GM23248 (cell line): Measurements from ENCODE around the gene PLEKHA6. TPM values are rescaled to one million over a fixed set of nuclear protein-coding genes. Genes with fewer than 3 reads are reported as not detected.

Experiments
- DNase-seq: peaks from one replicate; pipeline ENCODE4 v3.0.0-alpha.2; 2015
- H2AFZ ChIP-seq: fragments of 200-600 bp; sonication (generic); 2 replicates; pipeline ENCODE4 v1.6.1; 2016; ENCODE audit warnings: antibody characterized with exemption
- H3F3A ChIP-seq: fragments of 200-600 bp; sonication (generic); 2 replicates; pipeline ENCODE4 v1.6.1; 2016; ENCODE audit warnings: mild to moderate bottlenecking, antibody characterized with exemption, mixed run types; ENCODE audit not compliant: insufficient read depth
- H3K27ac ChIP-seq: fragments of 200-600 bp; sonication (generic); 2 replicates; pipeline ENCODE4 v1.5.1; 2016; ENCODE audit warnings: mild to moderate bottlenecking
- H3K27me3 ChIP-seq: fragments of 200-600 bp; sonication (generic); replicated peaks from 2 replicates; pipeline ENCODE4 v1.6.1; 2016; ENCODE audit warnings: mild to moderate bottlenecking; ENCODE audit not compliant: insufficient read depth
- H3K36me3 ChIP-seq: fragments of 200-600 bp; sonication (generic); 2 replicates; pipeline ENCODE4 v1.6.1; 2016; ENCODE audit warnings: low read depth, mild to moderate bottlenecking
- H3K4me1 ChIP-seq: fragments of 200-600 bp; sonication (generic); 2 replicates; pipeline ENCODE4 v1.6.1; 2016; ENCODE audit warnings: mild to moderate bottlenecking; ENCODE audit not compliant: insufficient read depth
- H3K4me2 ChIP-seq: fragments of 200-600 bp; sonication (generic); one replicate; pipeline ENCODE4 v1.6.1; 2016; ENCODE audit warnings: mild to moderate bottlenecking; ENCODE audit not compliant: unreplicated experiment
- H3K4me3 ChIP-seq: fragments of 200-600 bp; sonication (generic); 2 replicates; pipeline ENCODE4 v1.5.1; 2016; ENCODE audit warnings: mild to moderate bottlenecking
- H3K79me2 ChIP-seq: fragments of 200-600 bp; sonication (generic); 2 replicates; pipeline ENCODE4 v1.6.1; 2016; ENCODE audit warnings: mild to moderate bottlenecking; ENCODE audit not compliant: insufficient read depth
- H3K9ac ChIP-seq: fragments of 200-600 bp; sonication (generic); 2 replicates; pipeline ENCODE4 v1.6.1; 2016; ENCODE audit warnings: mild to moderate bottlenecking
- H3K9me2 ChIP-seq: fragments of 200-600 bp; sonication (generic); 2 replicates; pipeline ENCODE4 v1.6.1; 2016; ENCODE audit warnings: mixed run types, mild to moderate bottlenecking, moderate library complexity; ENCODE audit not compliant: insufficient read depth
- H3K9me3 ChIP-seq: fragments of 200-600 bp; sonication (generic); one replicate; pipeline ENCODE4 v1.6.1; 2017; ENCODE audit warnings: low read depth
- H4K20me1 ChIP-seq: fragments of 200-600 bp; sonication (generic); 2 replicates; pipeline ENCODE4 v1.6.0; 2016; ENCODE audit not compliant: insufficient read depth
- EZH2 ChIP-seq: fragments of 200-600 bp; sonication (generic); IDR thresholded peaks from 2 replicates; pipeline ENCODE4 v1.6.1; 2018; ENCODE audit warnings: antibody characterized with exemption, mild to moderate bottlenecking; ENCODE audit not compliant: insufficient read depth, poor library complexity, severe bottlenecking
- EZH2phosphoT487 ChIP-seq: fragments of 200-600 bp; sonication (generic); IDR thresholded peaks from 2 replicates; pipeline ENCODE4 v1.6.1; 2018; ENCODE audit warnings: antibody characterized with exemption, moderate library complexity, mild to moderate bottlenecking, low read depth; ENCODE audit not compliant: insufficient read depth
- WGBS, 2 experiments: methylation state at CpG; one replicate each; pipeline ENCODE4 v1.1.6; 2015 to 2017; ENCODE audit warnings: low lambda C conversion rate in 2 of 2, low coverage in 1 of 2; ENCODE audit errors: missing lambda C conversion rate in 2 of 2; 5-methylcytosine and 5-hydroxymethylcytosine counted together
- in situ Hi-C: fragments of 300-500 bp; cut with MboI; formaldehyde crosslinking; loops from 2 replicates; pipeline ENCODE4 v1.15.0; 2020
- polyA plus RNA-seq: library from polyadenylated mRNA; unstranded; fragments of >200 nt; fragmentation: Nextera tagmentation; extraction: Ambion mirVana; gene quantifications from 2 replicates; pipeline ENCODE4 v1.2.1, GENCODE V29; 2016
- total RNA-seq: library from RNA; depleted of rRNA; stranded (reverse); fragments of >200 nt; shearing (Covaris generic); gene quantifications from 2 replicates; pipeline ENCODE4 v1.2.3, GENCODE V29; 2014

The PLEKHA6 gene
- total and polyA plus RNA-seq, 2 experiments from 2014 or later, result 4.5 to 7.3 TPM

GRCh38 chr1:204190212-204191211 lies 169.2 kb downstream of the PLEKHA6 start:
- Histone ChIP-seq H4K20me1 (no peaks in the 10 kb centered on the region), H2AFZ (peak overlapping the region; percentile 48; the same call in 1 of the 2 replicates), H3K4me2 (peak overlapping the region; percentile 2), H3K4me1 (peaks cover 4% of the 10 kb centered on the region; the same call in 1 of the 2 replicates), H3K9me3 (no peaks in the 10 kb centered on the region), H3K27me3 (peaks cover 17% of the 10 kb centered on the region; the same call in 1 of the 2 replicates), H3K79me2 (no peaks in the 10 kb centered on the region), H3K36me3 (no peaks in the 10 kb centered on the region), H3K27ac (no peak overlapping the region), H3K9ac (no peak overlapping the region), H3F3A (0 out of 2 replicates have a peak, but pooled peaks cover 3% of the 10 kb centered on the region), H3K9me2 (no peaks in the 10 kb centered on the region), H3K4me3 (no peak overlapping the region)
- peak; percentile 74 for DNase-seq
- in situ Hi-C loops, result no loop called here
- TF ChIP-seq EZH2, result no peak
- no peak for TF ChIP-seq EZH2phosphoT487
- WGBS, 2 experiments, result 24 to 29% methylated on average over 29 to 44 of the region's 44 CpGs

- in situ Hi-C loops, result no loop called here
Measured at GRCh38 chr1:204188959-204189639, 170.6 kb downstream of the PLEKHA6 start.

GRCh38 chr1:204186597-204186996 lies 173.1 kb downstream of the PLEKHA6 start:
- in situ Hi-C loops, result no loop called here
- no peak overlapping the region for H3K4me3 ChIP-seq
- no peak overlapping the region for H3K27ac ChIP-seq
- TF ChIP-seq EZH2phosphoT487, result no peak
- TF ChIP-seq EZH2, result no peak
- H3K4me2 ChIP-seq, result no peak overlapping the region
- H2AFZ ChIP-seq, result no peak overlapping the region
- DNase-seq, result no peak
- no peaks in the 10 kb centered on the region for H3K9me2 ChIP-seq
- no peaks in the 10 kb centered on the region for H3K79me2 ChIP-seq
- H3F3A ChIP-seq, result no peaks in the 10 kb centered on the region
- no peaks in the 10 kb centered on the region for H3K9me3 ChIP-seq
- WGBS, 2 experiments, result 93% methylated on average over 10 of the region's 10 CpGs
- peaks cover 11% of the 10 kb centered on the region; the same call in 1 of the 2 replicates for H3K27me3 ChIP-seq
- H3K9ac ChIP-seq, result no peak overlapping the region
- no peaks in the 10 kb centered on the region for H4K20me1 ChIP-seq
- no peaks in the 10 kb centered on the region for H3K36me3 ChIP-seq
- peaks cover 4% of the 10 kb centered on the region; the same call in 1 of the 2 replicates for H3K4me1 ChIP-seq

More at GRCh38 chr1:204188959-204189639, 170.6 kb downstream of the PLEKHA6 start:
- Histone ChIP-seq H3K79me2 (no peaks in the 10 kb centered on the region), H3K4me1 (peaks cover 4% of the 10 kb centered on the region; the same call in 1 of the 2 replicates), H3K36me3 (no peaks in the 10 kb centered on the region), H3K9me3 (no peaks in the 10 kb centered on the region), H3K9me2 (no peaks in the 10 kb centered on the region), H3K9ac (no peak overlapping the region), H3K4me2 (no peak overlapping the region), H3K27ac (no peak overlapping the region), H3K27me3 (peaks cover 17% of the 10 kb centered on the region; the same call in 1 of the 2 replicates), H3K4me3 (no peak overlapping the region), H4K20me1 (no peaks in the 10 kb centered on the region), H2AFZ (no peak overlapping the region), H3F3A (no peaks in the 10 kb centered on the region)
- no peak for DNase-seq
- TF ChIP-seq EZH2, result no peak
- no peak for TF ChIP-seq EZH2phosphoT487
- 75 to 79% methylated on average over 11 of the region's 11 CpGs for WGBS, 2 experiments

- TF ChIP-seq EZH2phosphoT487 (no peak), EZH2 (no peak)
- Histone ChIP-seq H3K79me2 (no peaks in the 10 kb centered on the region), H2AFZ (no peak overlapping the region), H3K9me2 (no peaks in the 10 kb centered on the region), H4K20me1 (no peaks in the 10 kb centered on the region), H3K4me1 (no peaks in the 10 kb centered on the region), H3K4me2 (no peak overlapping the region), H3K36me3 (no peaks in the 10 kb centered on the region), H3F3A (no peaks in the 10 kb centered on the region), H3K4me3 (no peak overlapping the region), H3K27ac (no peak overlapping the region), H3K9me3 (no peaks in the 10 kb centered on the region), H3K27me3 (0 out of 2 replicates have a peak, but pooled peaks cover 3% of the 10 kb centered on the region), H3K9ac (no peak overlapping the region)
- in situ Hi-C loops, result no loop called here
- 24 to 29% methylated on average over 1 of the region's 1 CpG for WGBS, 2 experiments
- DNase-seq, result no peak
Measured at GRCh38 chr1:204181116-204181515, 178.6 kb downstream of the PLEKHA6 start.
